Measurements from ENCODE around the gene ADAMTS2.

The ADAMTS2 gene

DNA sequence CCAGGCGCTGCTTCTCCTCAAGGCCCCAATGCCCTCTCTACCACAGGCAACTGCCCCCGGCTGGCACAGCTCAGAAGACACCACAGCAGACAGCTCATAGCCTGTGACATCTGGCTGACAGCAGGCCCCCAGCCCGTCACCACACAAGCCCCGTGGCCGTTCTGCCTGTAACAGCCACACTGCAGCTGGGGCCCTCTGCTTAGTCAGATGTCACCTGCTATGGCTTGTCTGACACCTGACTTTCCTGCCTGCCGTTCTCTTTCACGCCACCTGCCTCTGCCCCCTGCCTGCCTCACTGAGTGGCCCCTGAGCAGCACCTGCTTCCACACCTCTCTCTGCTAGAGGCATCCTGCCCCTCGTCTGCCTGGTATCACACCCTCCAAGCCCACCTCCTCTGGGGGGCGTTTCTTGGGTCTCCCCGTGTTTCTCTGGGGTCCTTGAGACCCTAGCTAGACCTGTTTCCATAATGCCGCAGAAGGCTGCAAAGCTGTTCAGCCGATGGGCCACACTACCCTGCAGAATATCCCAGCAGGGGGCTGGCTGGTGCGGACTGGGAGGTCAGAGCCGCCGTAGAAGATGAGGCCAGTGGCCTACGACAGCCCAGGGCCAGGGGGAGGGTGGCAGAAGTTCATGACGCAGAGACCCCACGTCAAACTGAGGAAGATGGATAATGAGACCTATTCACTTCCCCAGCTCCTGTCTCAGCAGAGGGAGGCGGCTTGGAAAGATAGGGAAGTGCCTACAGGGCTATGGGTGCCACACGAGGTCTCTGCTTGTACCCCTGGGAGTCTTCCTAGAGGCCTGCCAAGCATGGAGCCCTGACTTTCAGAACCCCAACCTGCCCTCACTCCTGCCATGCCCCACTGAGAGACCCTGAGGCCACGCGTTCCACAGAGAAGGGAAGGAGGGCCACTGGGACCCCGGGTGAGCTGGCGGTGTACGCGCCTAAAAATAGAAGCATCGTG lies 190.0 kb downstream of the ADAMTS2 start:
- TF ChIP-seq, protein P1, sequence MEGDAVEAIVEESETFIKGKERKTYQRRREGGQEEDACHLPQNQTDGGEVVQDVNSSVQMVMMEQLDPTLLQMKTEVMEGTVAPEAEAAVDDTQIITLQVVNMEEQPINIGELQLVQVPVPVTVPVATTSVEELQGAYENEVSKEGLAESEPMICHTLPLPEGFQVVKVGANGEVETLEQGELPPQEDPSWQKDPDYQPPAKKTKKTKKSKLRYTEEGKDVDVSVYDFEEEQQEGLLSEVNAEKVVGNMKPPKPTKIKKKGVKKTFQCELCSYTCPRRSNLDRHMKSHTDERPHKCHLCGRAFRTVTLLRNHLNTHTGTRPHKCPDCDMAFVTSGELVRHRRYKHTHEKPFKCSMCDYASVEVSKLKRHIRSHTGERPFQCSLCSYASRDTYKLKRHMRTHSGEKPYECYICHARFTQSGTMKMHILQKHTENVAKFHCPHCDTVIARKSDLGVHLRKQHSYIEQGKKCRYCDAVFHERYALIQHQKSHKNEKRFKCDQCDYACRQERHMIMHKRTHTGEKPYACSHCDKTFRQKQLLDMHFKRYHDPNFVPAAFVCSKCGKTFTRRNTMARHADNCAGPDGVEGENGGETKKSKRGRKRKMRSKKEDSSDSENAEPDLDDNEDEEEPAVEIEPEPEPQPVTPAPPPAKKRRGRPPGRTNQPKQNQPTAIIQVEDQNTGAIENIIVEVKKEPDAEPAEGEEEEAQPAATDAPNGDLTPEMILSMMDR (IDR thresholded peaks at IDR 0.05; ENCODE audit: insufficient read depth, low read length, poor library complexity, severe bottlenecking): no peak
- TF ChIP-seq EZH2phosphoT487 (conservative IDR thresholded peaks at IDR 0.05; ENCODE audit: low read length): no peak
- H3F3A ChIP-seq (ENCODE audit: insufficient read depth): no peaks in the 10 kb centered on the region
- H3K9me2 ChIP-seq (replicated peaks; ENCODE audit: insufficient read depth, low read length): no peaks in the 10 kb centered on the region
- no peak overlapping the region for H3K4me3 ChIP-seq (ENCODE audit: insufficient read depth, low read length, poor library complexity, severe bottlenecking)
- H4K20me1 ChIP-seq (ENCODE audit: low read depth, low read length): no peaks in the 10 kb centered on the region
- no peak overlapping the region for H3K9ac ChIP-seq (ENCODE audit: low read length)
- H3K27me3 ChIP-seq (ENCODE audit: low read length): no peaks in the 10 kb centered on the region
- no peaks in the 10 kb centered on the region for H3K36me3 ChIP-seq (ENCODE audit: low read length)
- H3K9me3 ChIP-seq (ENCODE audit: insufficient read depth, low read length): no peaks in the 10 kb centered on the region
- H3K79me2 ChIP-seq (ENCODE audit: insufficient read depth, low read length): no peaks in the 10 kb centered on the region
- H3K4me2 ChIP-seq (ENCODE audit: low read depth, low read length, poor library complexity, severe bottlenecking): no peak overlapping the region
- H3K27ac ChIP-seq (ENCODE audit: low read depth, low read length): no peak overlapping the region
- no peak overlapping the region for H2AFZ ChIP-seq (ENCODE audit: low read depth, low read length, severe bottlenecking)

GRCh38 chr5:179154346-179154990 lies 190.8 kb downstream of the ADAMTS2 start:
- H3K27me3 ChIP-seq (ENCODE audit: low read length): no peaks in the 10 kb centered on the region
- no peak for TF ChIP-seq EZH2phosphoT487 (conservative IDR thresholded peaks at IDR 0.05; ENCODE audit: low read length)
- TF ChIP-seq, protein P1 (IDR thresholded peaks at IDR 0.05; ENCODE audit: insufficient read depth, low read length, poor library complexity, severe bottlenecking): no peak
- H3K4me2 ChIP-seq (ENCODE audit: low read depth, low read length, poor library complexity, severe bottlenecking): no peak overlapping the region
- no peak overlapping the region for H3K27ac ChIP-seq (ENCODE audit: low read depth, low read length)
- no peaks in the 10 kb centered on the region for H3K9me3 ChIP-seq (ENCODE audit: insufficient read depth, low read length)
- H3K79me2 ChIP-seq (ENCODE audit: insufficient read depth, low read length): no peaks in the 10 kb centered on the region
- no peaks in the 10 kb centered on the region for H3K36me3 ChIP-seq (ENCODE audit: low read length)
- H2AFZ ChIP-seq (ENCODE audit: low read depth, low read length, severe bottlenecking): no peak overlapping the region
- no peak overlapping the region for H3K9ac ChIP-seq (ENCODE audit: low read length)
- no peaks in the 10 kb centered on the region for H3F3A ChIP-seq (ENCODE audit: insufficient read depth)
- no peaks in the 10 kb centered on the region for H3K9me2 ChIP-seq (replicated peaks; ENCODE audit: insufficient read depth, low read length)
- H4K20me1 ChIP-seq (ENCODE audit: low read depth, low read length): no peaks in the 10 kb centered on the region
- H3K4me3 ChIP-seq (ENCODE audit: insufficient read depth, low read length, poor library complexity, severe bottlenecking): no peak overlapping the region

GRCh38 chr5:179153921-179154345 lies 191.3 kb downstream of the ADAMTS2 start:
- no peak for TF ChIP-seq EZH2phosphoT487 (conservative IDR thresholded peaks at IDR 0.05; ENCODE audit: low read length)
- TF ChIP-seq, protein P1 (IDR thresholded peaks at IDR 0.05; ENCODE audit: insufficient read depth, low read length, poor library complexity, severe bottlenecking): no peak
- no peak overlapping the region for H3K9ac ChIP-seq (ENCODE audit: low read length)
- no peaks in the 10 kb centered on the region for H3K79me2 ChIP-seq (ENCODE audit: insufficient read depth, low read length)
- no peaks in the 10 kb centered on the region for H3K9me2 ChIP-seq (replicated peaks; ENCODE audit: insufficient read depth, low read length)
- H3F3A ChIP-seq (ENCODE audit: insufficient read depth): no peaks in the 10 kb centered on the region
- no peaks in the 10 kb centered on the region for H3K27me3 ChIP-seq (ENCODE audit: low read length)
- H2AFZ ChIP-seq (ENCODE audit: low read depth, low read length, severe bottlenecking): no peak overlapping the region
- no peak overlapping the region for H3K4me3 ChIP-seq (ENCODE audit: insufficient read depth, low read length, poor library complexity, severe bottlenecking)
- H4K20me1 ChIP-seq (ENCODE audit: low read depth, low read length): no peaks in the 10 kb centered on the region
- H3K4me2 ChIP-seq (ENCODE audit: low read depth, low read length, poor library complexity, severe bottlenecking): no peak overlapping the region
- H3K36me3 ChIP-seq (ENCODE audit: low read length): no peaks in the 10 kb centered on the region
- H3K27ac ChIP-seq (ENCODE audit: low read depth, low read length): no peak overlapping the region
- H3K9me3 ChIP-seq (ENCODE audit: insufficient read depth, low read length): no peaks in the 10 kb centered on the region
